Kidney epithelial cell (primary cell): Measurements from ENCODE around the gene MANBA. TPM values are rescaled to one million over a fixed set of nuclear protein-coding genes. Genes with fewer than 3 reads are reported as not detected.

Source experiments
- DNase-seq: peaks from one replicate; pipeline ENCODE4 v3.0.0-alpha.2; 2010; ENCODE audit warnings: low read depth
- H3K27me3 ChIP-seq: 2 replicates; pipeline ENCODE4 v1.6.0; 2011; ENCODE audit warnings: low read length; ENCODE audit not compliant: control insufficient read depth, insufficient read depth
- H3K36me3 ChIP-seq: 2 replicates; pipeline ENCODE4 v1.5.1; 2011; ENCODE audit warnings: low read length; ENCODE audit not compliant: control insufficient read depth, insufficient read depth
- H3K4me3 ChIP-seq: 2 replicates; pipeline ENCODE4 v1.5.1; 2011; ENCODE audit warnings: low read depth, mild to moderate bottlenecking, control low read depth, low read length
- CTCF ChIP-seq: IDR thresholded peaks from 2 replicates; pipeline ENCODE4 v1.5.1; 2011; ENCODE audit warnings: mild to moderate bottlenecking, moderate library complexity, low read length, control low read depth, inconsistent platforms; ENCODE audit not compliant: insufficient read depth, poor library complexity, severe bottlenecking
- total RNA-seq: library from RNA; depleted of rRNA; stranded (reverse); fragments of >200 nt; gene quantifications from 2 replicates; pipeline ENCODE4 v1.2.3, GENCODE V29; 2015

The MANBA gene
- total RNA-seq, 1 donor from 2014 or later: 14.7 TPM

GRCh38 chr4:102647117-102647516 lies 113.7 kb downstream of the MANBA start:
- no peak for DNase-seq
- no peaks in the 10 kb centered on the region for H3K36me3 ChIP-seq
- no peak overlapping the region for H3K4me3 ChIP-seq
- no peaks in the 10 kb centered on the region for H3K27me3 ChIP-seq
- TF ChIP-seq CTCF: no peak

GRCh38 chr4:102642631-102643298 lies 118.0 kb downstream of the MANBA start:
- DNase-seq: no peak
- no peak overlapping the region for H3K4me3 ChIP-seq
- no peak for TF ChIP-seq CTCF
- peaks cover 1% of the 10 kb centered on the region for H3K36me3 ChIP-seq
- no peaks in the 10 kb centered on the region for H3K27me3 ChIP-seq

- peaks cover 1% of the 10 kb centered on the region for H3K36me3 ChIP-seq
- DNase-seq: no peak
- no peak for TF ChIP-seq CTCF
- H3K27me3 ChIP-seq: no peaks in the 10 kb centered on the region
- no peak overlapping the region for H3K4me3 ChIP-seq
Observed at GRCh38 chr4:102641793-102642192, 119.0 kb downstream of the MANBA start.

GRCh38 chr4:102640669-102641068 lies 120.1 kb downstream of the MANBA start:
- no peak for TF ChIP-seq CTCF
- Histone ChIP-seq H3K27me3 (no peaks in the 10 kb centered on the region), H3K36me3 (peaks cover 1% of the 10 kb centered on the region), H3K4me3 (no peak overlapping the region)
- no peak for DNase-seq

DNA sequence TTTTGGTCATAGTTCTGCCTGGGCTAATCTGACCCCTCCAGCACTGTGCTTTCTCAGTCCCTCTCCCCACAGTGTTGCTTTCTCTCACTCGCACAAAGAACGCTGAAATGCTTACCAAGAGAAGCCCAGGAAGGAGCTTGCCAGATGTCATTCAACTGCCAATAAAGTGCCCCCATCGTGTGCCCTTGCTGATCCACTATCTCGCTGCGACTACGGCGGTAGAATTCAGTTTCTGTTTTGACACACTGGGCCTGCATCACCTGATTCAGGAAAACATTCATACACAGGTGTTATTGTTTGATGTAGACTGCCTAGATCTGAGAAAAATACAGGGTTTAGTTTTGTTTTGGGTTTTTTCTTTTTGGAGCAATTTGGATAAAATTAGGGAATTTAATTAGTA lies 121.2 kb downstream of the MANBA start:
- no peak for DNase-seq
- Histone ChIP-seq H3K36me3 (peaks cover 1% of the 10 kb centered on the region), H3K4me3 (no peak overlapping the region), H3K27me3 (no peaks in the 10 kb centered on the region)
- no peak for TF ChIP-seq CTCF

GRCh38 chr4:102638621-102639020 lies 122.1 kb downstream of the MANBA start:
- H3K36me3 ChIP-seq: peaks cover 1% of the 10 kb centered on the region
- H3K27me3 ChIP-seq: no peaks in the 10 kb centered on the region
- TF ChIP-seq CTCF: no peak
- H3K4me3 ChIP-seq: no peak overlapping the region
- no peak for DNase-seq
